ENCODE measurements around the gene CHST11.

The CHST11 gene

DNA sequence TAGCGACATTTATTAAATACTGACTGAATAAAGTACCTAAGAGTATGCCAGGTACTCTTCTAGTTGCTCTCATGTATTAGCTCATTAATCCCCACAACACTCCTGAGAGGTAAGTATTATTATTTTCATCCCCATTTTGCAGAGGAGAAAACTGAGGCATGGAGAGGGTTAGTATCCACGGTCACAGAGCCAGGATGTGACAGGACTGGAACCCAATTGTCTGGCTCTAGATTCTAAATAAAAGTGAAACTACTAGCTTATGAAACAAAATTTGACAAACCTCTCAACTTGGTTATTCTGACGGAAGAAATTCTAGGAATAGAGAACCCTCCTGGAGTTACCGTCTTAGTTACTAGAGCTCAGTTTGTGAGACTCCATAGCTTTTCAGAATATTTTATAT lies 112.2 kb downstream of the CHST11 start:
- Histone ChIP-seq H4K20me1 (ENCODE audit: low read depth, low read length) (no peaks in the 10 kb centered on the region), H2AFZ (ENCODE audit: low read depth, low read length, severe bottlenecking) (no peak overlapping the region), H3F3A (ENCODE audit: insufficient read depth) (no peaks in the 10 kb centered on the region), H3K27ac (ENCODE audit: low read depth, low read length) (no peak overlapping the region), H3K79me2 (ENCODE audit: insufficient read depth, low read length) (no peaks in the 10 kb centered on the region), H3K36me3 (ENCODE audit: low read length) (no peaks in the 10 kb centered on the region), H3K4me3 (ENCODE audit: insufficient read depth, low read length, poor library complexity, severe bottlenecking) (no peak overlapping the region), H3K9me3 (ENCODE audit: insufficient read depth, low read length) (peaks cover 6% of the 10 kb centered on the region; the same call in 1 of the 2 replicates), H3K9me2 (replicated peaks; ENCODE audit: insufficient read depth, low read length) (no peaks in the 10 kb centered on the region), H3K9ac (ENCODE audit: low read length) (no peak overlapping the region), H3K4me2 (ENCODE audit: low read depth, low read length, poor library complexity, severe bottlenecking) (no peak overlapping the region), H3K27me3 (ENCODE audit: low read length) (no peaks in the 10 kb centered on the region)
- TF ChIP-seq, protein P1, sequence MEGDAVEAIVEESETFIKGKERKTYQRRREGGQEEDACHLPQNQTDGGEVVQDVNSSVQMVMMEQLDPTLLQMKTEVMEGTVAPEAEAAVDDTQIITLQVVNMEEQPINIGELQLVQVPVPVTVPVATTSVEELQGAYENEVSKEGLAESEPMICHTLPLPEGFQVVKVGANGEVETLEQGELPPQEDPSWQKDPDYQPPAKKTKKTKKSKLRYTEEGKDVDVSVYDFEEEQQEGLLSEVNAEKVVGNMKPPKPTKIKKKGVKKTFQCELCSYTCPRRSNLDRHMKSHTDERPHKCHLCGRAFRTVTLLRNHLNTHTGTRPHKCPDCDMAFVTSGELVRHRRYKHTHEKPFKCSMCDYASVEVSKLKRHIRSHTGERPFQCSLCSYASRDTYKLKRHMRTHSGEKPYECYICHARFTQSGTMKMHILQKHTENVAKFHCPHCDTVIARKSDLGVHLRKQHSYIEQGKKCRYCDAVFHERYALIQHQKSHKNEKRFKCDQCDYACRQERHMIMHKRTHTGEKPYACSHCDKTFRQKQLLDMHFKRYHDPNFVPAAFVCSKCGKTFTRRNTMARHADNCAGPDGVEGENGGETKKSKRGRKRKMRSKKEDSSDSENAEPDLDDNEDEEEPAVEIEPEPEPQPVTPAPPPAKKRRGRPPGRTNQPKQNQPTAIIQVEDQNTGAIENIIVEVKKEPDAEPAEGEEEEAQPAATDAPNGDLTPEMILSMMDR (IDR thresholded peaks at IDR 0.05; ENCODE audit: insufficient read depth, low read length, poor library complexity, severe bottlenecking) = no peak
- TF ChIP-seq EZH2phosphoT487 (conservative IDR thresholded peaks at IDR 0.05; ENCODE audit: low read length) = no peak

DNA sequence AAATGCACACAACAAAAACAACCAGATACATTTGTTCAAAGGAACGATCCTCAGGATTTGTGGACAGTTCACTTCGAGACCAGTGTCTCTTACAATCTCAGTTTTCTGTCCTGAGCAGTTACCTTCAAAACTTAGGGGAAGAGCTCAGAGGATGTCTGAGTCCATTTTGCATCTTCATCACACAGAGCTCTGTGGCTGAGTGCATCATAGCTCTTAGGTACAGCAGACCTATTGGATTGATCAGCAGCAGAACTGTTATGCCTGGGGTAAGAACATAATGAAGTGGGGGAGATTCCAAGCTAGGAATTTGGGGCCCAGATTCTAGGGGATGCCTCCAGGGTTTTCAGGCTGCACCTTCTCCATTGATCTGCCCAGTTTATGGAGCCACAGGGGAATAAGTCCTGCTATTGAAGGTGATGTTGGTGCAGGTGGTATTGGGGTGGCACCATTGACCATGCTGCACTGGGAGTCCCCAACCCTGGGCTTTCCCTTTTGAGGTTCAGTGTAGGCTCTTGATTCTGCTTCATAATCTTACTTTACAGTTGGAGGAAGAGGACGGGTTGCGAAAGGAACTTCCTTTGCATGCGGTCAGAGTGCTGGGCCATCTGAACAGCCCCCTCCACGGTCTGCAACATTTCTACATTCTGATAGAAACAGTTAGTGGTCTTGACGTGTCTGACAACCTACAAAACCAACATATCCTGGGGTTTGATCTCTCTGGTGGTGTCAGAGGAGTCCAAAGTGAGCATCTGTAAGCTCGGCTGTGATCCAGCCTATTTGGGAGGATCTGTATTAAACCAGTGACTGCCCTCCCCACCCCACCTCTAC lies 112.8 kb downstream of the CHST11 start:
- no peak overlapping the region for H2AFZ ChIP-seq (ENCODE audit: low read depth, low read length, severe bottlenecking)
- no peak overlapping the region for H3K4me3 ChIP-seq (ENCODE audit: insufficient read depth, low read length, poor library complexity, severe bottlenecking)
- TF ChIP-seq EZH2phosphoT487 (conservative IDR thresholded peaks at IDR 0.05; ENCODE audit: low read length) = no peak
- TF ChIP-seq, protein P1 (IDR thresholded peaks at IDR 0.05; ENCODE audit: insufficient read depth, low read length, poor library complexity, severe bottlenecking) = no peak
- no peaks in the 10 kb centered on the region for H3K79me2 ChIP-seq (ENCODE audit: insufficient read depth, low read length)
- no peaks in the 10 kb centered on the region for H3K9me2 ChIP-seq (replicated peaks; ENCODE audit: insufficient read depth, low read length)
- H3K4me2 ChIP-seq (ENCODE audit: low read depth, low read length, poor library complexity, severe bottlenecking) = no peak overlapping the region
- peaks cover under 1% of the 10 kb centered on the region; the same call in 1 of the 2 replicates for H3K9me3 ChIP-seq (ENCODE audit: insufficient read depth, low read length)
- no peaks in the 10 kb centered on the region for H4K20me1 ChIP-seq (ENCODE audit: low read depth, low read length)
- no peak overlapping the region for H3K27ac ChIP-seq (ENCODE audit: low read depth, low read length)
- H3F3A ChIP-seq (ENCODE audit: insufficient read depth) = no peaks in the 10 kb centered on the region
- no peak overlapping the region for H3K9ac ChIP-seq (ENCODE audit: low read length)
- H3K36me3 ChIP-seq (ENCODE audit: low read length) = no peaks in the 10 kb centered on the region
- H3K27me3 ChIP-seq (ENCODE audit: low read length) = no peaks in the 10 kb centered on the region

DNA sequence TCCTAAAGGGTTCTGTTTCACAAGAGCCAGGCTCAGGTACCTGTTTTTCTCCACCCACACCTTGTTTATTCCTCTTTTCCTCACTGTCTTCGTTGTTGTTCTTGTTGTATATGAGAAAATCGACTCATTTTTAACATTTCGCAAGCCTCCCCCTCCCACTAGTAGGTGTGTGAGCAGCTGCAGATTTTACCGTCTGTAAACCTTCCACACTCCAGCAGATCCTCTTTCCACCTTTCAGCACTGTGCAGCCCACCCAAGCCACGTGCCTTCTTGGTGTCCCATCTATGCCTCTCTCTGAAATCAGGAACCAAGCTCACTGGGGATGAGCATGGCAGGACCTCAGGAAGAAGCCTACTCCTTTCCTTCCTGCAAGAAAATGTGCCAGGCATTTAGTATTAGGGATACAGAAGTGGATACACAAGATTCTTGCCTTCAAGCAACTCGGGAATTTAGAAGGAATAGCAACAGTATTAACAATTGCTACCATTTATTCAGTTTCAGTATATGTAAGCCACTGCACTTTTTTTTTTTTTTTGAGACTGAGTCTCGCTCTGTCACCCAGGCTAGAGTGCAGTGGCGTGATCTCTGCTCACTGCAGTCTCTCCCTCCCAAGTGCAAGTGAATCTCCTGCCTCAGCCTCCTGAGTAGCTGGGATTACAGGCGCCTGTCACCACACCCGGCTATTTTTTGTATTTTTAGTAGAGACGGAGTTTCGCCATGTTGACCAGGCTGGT lies 113.6 kb downstream of the CHST11 start:
- H3K79me2 ChIP-seq (ENCODE audit: insufficient read depth, low read length) = no peaks in the 10 kb centered on the region
- H3F3A ChIP-seq (ENCODE audit: insufficient read depth) = no peaks in the 10 kb centered on the region
- H3K36me3 ChIP-seq (ENCODE audit: low read length) = no peaks in the 10 kb centered on the region
- no peak overlapping the region for H3K9ac ChIP-seq (ENCODE audit: low read length)
- H3K27me3 ChIP-seq (ENCODE audit: low read length) = no peaks in the 10 kb centered on the region
- H3K9me3 ChIP-seq (ENCODE audit: insufficient read depth, low read length) = no peaks in the 10 kb centered on the region
- no peak overlapping the region for H3K4me2 ChIP-seq (ENCODE audit: low read depth, low read length, poor library complexity, severe bottlenecking)
- TF ChIP-seq, protein P1 (IDR thresholded peaks at IDR 0.05; ENCODE audit: insufficient read depth, low read length, poor library complexity, severe bottlenecking) = no peak
- no peak for TF ChIP-seq EZH2phosphoT487 (conservative IDR thresholded peaks at IDR 0.05; ENCODE audit: low read length)
- H3K4me3 ChIP-seq (ENCODE audit: insufficient read depth, low read length, poor library complexity, severe bottlenecking) = no peak overlapping the region
- H2AFZ ChIP-seq (ENCODE audit: low read depth, low read length, severe bottlenecking) = no peak overlapping the region
- no peaks in the 10 kb centered on the region for H3K9me2 ChIP-seq (replicated peaks; ENCODE audit: insufficient read depth, low read length)
- H4K20me1 ChIP-seq (ENCODE audit: low read depth, low read length) = no peaks in the 10 kb centered on the region
- H3K27ac ChIP-seq (ENCODE audit: low read depth, low read length) = no peak overlapping the region
